NCI-H2196 treated with DMSO at 0.1 percent for 48 hours (cell line): ENCODE results near the gene TNFRSF6B.
"Not testable (repeated sequence)": the region's sequence is repeated elsewhere in the genome, so short reads cannot be mapped to it uniquely, and the experiment has no call there.

Source experiments
- DNase-seq: peaks from one replicate; lab custom pipeline; 2025; ENCODE audit not compliant: unreplicated experiment; lab: John Stamatoyannopoulos, UW

Gene TNFRSF6B

DNA sequence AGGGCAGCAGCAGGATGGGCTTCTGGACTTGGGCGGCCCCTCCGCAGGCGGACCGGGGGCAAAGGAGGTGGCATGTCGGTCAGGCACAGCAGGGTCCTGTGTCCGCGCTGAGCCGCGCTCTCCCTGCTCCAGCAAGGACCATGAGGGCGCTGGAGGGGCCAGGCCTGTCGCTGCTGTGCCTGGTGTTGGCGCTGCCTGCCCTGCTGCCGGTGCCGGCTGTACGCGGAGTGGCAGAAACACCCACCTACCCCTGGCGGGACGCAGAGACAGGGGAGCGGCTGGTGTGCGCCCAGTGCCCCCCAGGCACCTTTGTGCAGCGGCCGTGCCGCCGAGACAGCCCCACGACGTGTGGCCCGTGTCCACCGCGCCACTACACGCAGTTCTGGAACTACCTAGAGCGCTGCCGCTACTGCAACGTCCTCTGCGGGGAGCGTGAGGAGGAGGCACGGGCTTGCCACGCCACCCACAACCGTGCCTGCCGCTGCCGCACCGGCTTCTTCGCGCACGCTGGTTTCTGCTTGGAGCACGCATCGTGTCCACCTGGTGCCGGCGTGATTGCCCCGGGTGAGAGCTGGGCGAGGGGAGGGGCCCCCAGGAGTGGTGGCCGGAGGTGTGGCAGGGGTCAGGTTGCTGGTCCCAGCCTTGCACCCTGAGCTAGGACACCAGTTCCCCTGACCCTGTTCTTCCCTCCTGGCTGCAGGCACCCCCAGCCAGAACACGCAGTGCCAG lies at the start of gene TNFRSF6B:
TSS of gene TNFRSF6B (plus strand) at position 25 of the 729 bp plus-strand sequence. CDS start at position 141, 116 bp downstream.
- DNase-seq, result no peak

- no peak for DNase-seq
Observed at GRCh38 chr20:63648190-63648589, 48.3 kb upstream of the TNFRSF6B start.

DNA sequence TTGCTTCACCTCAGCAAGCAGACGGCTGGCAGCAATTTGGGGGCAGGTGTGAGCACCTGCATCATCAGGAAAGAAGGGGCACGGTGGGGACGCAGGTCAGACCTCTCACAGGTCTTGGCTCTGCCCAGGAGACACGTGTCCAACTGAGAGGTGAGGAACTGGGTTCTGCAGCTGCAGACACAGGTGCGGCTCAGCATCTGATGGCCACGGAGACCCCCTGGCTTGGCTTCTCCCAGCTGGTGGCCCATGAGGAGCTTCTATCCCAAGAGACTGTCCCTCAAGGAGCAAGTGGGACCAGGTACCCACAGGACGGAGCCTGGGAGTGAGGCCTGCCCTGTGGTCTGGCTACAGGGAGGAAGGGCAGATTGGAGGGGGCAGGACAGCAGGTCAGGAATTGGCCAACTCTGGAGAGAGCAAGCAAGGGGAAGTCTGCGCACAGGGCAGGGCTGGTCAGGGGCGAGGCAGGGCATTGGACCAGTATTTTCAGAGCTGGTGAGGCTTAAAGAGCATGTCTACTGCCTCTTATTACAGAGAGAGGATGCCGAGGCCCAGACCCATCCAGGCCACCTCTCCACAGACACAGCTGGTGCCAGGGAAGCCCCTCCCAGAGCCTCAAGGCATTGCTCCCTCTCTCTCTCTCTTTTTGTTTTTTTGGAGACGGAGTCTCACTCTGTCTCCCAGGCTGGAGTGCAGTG lies 47.4 kb upstream of the TNFRSF6B start:
- DNase-seq, result no peak

- not testable (repeated sequence) for DNase-seq
Observed at GRCh38 chr20:63650486-63650885, 46.0 kb upstream of the TNFRSF6B start.

DNA sequence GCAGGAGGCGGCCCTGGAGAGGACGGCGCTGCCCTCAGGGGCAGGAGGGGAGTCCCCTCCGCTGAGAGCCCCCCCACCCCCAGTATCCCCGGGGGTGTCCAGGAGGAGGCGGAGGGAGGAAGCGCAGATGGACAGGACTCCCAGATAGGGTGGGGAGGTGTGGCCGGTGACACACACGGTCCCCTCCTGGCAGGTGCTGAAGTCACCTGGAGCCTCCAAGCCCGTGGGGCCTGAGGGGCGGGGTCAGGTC lies 44.6 kb upstream of the TNFRSF6B start:
- DNase-seq, result no peak

- no peak for DNase-seq
Observed at GRCh38 chr20:63652192-63652980, 44.1 kb upstream of the TNFRSF6B start.

DNA sequence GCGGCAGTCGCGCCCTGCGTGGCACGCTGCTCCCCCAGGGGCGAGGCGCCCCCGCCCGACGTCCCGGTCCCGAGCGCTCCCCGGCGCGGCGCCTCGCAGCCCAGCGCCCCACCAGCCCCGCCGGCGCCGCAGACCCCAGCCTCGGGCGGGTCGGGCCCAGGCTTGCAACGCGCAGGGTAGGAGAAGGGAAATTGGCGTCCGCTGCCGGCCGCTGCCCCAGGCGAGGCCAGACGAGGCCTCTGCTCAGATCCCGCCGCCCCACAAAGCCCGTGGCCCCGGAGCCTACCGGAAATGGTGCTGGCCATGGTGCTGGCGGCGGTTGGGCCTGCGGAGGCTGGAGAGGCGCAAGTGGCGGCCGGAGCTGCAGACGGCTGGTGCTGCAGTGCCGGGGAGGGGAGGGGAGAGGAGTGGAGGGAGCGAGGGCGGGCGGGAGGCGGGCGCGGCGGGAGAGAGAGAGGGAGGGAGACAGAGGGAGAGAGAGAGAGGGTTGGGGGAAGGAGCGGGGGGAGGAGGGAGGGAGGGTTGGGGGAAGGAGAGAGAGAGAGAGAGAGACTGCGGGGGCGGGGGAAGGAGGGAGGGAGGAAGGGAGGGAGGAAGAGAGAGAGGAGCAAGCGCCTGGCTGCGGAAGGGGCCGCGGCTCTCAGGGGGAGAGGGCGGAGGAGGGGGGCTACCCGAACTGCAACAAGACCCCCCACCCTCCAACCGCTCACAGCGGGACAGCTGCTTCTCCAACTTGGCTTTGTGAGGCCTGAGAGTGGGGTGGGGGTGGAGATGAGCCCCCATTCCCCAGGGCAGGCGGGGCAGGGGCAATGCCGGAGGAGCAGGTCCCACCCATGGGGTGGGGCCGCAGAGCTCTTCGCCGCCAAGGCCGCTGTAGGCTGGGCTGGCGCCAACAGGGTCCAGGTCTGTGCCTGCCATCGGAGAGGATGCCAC lies 43.1 kb upstream of the TNFRSF6B start, which contains the start of gene STMN3:
TSS of gene STMN3 (minus strand) at position 384 of the 933 bp plus-strand sequence. CDS start at position 305, 79 bp downstream.
- peak; percentile 83 for DNase-seq

- no peak for DNase-seq
Observed at GRCh38 chr20:63653974-63654668, 42.3 kb upstream of the TNFRSF6B start.

DNA sequence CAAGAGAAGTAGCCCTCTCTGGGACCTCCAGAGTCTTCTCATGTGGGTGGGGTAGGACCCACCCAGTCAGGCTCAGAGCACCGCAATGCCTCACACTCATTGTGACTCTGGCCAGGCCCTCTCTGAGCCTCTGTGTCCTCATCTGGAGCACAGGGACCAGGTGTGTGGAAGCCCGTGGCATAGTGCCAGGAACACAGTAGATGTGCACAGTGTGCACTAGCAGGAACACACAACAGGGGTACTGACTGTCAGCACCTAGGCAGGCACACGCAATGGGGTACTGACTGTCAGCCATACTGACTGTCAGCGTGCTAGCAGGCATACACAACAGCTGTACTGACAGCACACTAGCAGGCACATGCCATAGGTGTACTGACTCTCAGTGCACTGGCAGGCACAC lies 41.2 kb upstream of the TNFRSF6B start:
- no peak for DNase-seq

DNA sequence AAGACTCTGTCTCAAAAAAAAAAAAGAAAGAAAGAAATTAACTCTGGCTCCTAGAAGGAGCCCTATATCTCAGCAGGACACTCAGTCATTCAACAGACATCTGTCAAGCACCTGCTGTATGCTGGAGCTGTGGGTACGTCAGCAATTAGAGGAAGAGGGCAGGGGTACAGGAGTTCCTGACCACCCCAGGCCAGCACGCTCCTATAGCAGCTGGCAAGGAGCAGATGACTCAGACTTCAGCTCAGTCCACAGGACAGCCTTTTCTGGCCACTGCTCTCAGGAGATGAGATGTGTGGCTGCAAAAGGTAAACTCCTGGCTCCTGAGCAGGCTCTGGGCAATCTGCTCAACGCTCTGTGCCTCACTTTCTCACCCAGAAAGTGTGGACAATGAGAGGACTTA lies 40.0 kb upstream of the TNFRSF6B start:
- no peak for DNase-seq

GRCh38 chr20:63657260-63657936 lies 39.1 kb upstream of the TNFRSF6B start:
- no peak for DNase-seq

- DNase-seq, result peak; percentile 78
Observed at GRCh38 chr20:63657937-63658748, 38.3 kb upstream of the TNFRSF6B start, which contains the start of gene RTEL1. Gene RTEL1, plus strand, starts transcription at chr20:63658312. Its CDS starts 1,091 bp downstream, at chr20:63659403.

GRCh38 chr20:63658749-63659187 lies 37.7 kb upstream of the TNFRSF6B start:
- DNase-seq, result no peak

- DNase-seq, result no peak
Observed at GRCh38 chr20:63659370-63659769, 37.1 kb upstream of the TNFRSF6B start.

DNA sequence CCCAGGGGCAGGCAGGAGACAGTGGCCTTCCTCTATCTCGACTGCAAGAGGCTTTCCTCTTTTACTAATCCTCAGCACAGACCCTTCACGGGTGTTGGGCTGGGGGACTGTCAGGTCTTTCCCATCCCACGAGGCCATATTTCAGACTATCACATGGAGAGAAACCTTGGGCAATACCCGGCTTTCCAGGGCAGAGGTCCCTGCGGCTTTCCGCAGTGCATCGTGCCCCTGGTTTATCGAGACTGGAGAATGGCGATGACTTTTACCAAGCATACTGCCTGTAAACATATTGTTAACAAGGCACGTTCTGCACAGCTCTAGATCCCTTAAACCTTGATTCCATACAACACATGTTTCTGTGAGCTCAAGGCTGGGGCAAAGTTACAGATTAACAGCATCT lies 36.3 kb upstream of the TNFRSF6B start:
- DNase-seq, result not testable (repeated sequence)

DNA sequence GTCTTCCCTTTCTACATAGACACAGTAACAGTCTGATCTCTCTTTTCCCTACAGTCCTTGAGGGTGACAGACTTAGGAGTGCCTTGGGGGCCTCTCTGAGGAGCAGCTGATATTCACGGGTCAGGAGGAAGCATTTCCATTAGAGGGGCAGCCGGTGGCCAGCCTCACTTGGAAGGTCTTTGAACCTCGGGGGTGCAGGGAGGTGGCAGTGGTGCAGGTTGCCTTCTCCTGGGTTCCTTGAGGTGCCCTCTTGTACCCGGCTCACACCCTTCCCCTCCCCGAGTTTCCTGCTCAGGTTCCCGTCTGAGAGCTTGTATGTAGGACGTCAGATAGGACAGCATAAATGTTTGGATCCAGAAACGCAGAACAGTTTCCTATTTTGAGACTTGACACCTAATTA lies 35.8 kb upstream of the TNFRSF6B start:
- DNase-seq, result no peak

DNA sequence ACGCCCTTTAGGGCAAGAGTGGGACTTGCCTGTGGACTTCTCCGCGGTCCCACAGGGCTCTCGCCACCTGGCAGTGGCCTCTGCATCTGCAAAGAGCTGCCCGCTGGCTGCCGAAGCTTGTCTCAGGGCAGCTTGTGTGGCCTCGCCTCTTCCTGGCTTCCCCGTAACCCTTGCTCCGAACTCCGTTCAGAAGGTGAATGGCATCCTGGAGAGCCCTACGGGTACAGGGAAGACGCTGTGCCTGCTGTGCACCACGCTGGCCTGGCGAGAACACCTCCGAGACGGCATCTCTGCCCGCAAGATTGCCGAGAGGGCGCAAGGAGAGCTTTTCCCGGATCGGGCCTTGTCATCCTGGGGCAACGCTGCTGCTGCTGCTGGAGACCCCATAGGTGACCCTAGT lies 35.3 kb upstream of the TNFRSF6B start:
- DNase-seq, result no peak

- no peak for DNase-seq
Observed at GRCh38 chr20:63661959-63662812, 34.3 kb upstream of the TNFRSF6B start.
